ENCODE results near the gene CAND2.

- no peak for TF ChIP-seq CTCF (conservative IDR thresholded peaks at IDR 0.05)
- no peak for TF ChIP-seq EZH2 (IDR thresholded peaks at IDR 0.05; ENCODE audit: low read depth)
Measured at GRCh38 chr3:12835052-12835665, 38.7 kb downstream of the CAND2 start.

Data from PC-9 (cell line).